Common myeloid progenitor, CD34-positive (primary cell): ENCODE results near the gene YY1.

Source experiments
- CTCF ChIA-PET: fragments of 350-600 bp; sonication (Branson Sonifier 250); formaldehyde crosslinking; loops from one replicate; lab custom pipeline; 2021; ENCODE audit warnings: antibody characterized with exemption; lab: Charles Lee
- POLR2A ChIA-PET: fragments of 350-600 bp; sonication (Branson Sonifier 250); formaldehyde crosslinking; loops from one replicate; lab custom pipeline; 2021; ENCODE audit warnings: antibody characterized with exemption; lab: Charles Lee
- DNase-seq, 3 donors: peaks; one replicate each; pipeline versions ENCODE4 v3.0.0 to v3.0.0-alpha.2; 2013
- H3K27ac ChIP-seq, 2 experiments: 1 replicate in 1 of 2; 2 replicates in 1 of 2; pipeline ENCODE4 v1.7.0; 2013; ENCODE audit warnings: inconsistent platforms in 2 of 2, low read length in 2 of 2, mild to moderate bottlenecking in 2 of 2, low read depth in 1 of 2, moderate library complexity in 1 of 2; ENCODE audit not compliant: severe bottlenecking in 2 of 2, insufficient read depth in 1 of 2, poor library complexity in 1 of 2
- H3K27me3 ChIP-seq, 5 experiments: replicated peaks in 2 of 5; 1 replicate in 3 of 5; 2 replicates in 2 of 5; pipeline versions ENCODE4 v1.6.1 to v1.7.0; 2013; ENCODE audit warnings: low read length in 4 of 5, mild to moderate bottlenecking in 2 of 5, moderate library complexity in 2 of 5, inconsistent platforms in 1 of 5; ENCODE audit not compliant: insufficient read depth in 5 of 5, control insufficient read depth in 4 of 5
- H3K36me3 ChIP-seq, 4 experiments: 1 replicate in 2 of 4; 2 replicates in 2 of 4; pipeline versions ENCODE4 v1.6.1 to v1.7.0; 2013; ENCODE audit warnings: low read length in 3 of 4, control low read depth in 1 of 4, mild to moderate bottlenecking in 1 of 4; ENCODE audit not compliant: control insufficient read depth in 4 of 4, insufficient read depth in 4 of 4
- H3K4me1 ChIP-seq, 4 experiments: 1 replicate in 3 of 4; 2 replicates in 1 of 4; pipeline versions ENCODE4 v1.6.1 to v1.7.1; 2013; ENCODE audit warnings: low read length in 3 of 4, mild to moderate bottlenecking in 3 of 4, control low read depth in 1 of 4, inconsistent platforms in 1 of 4, moderate library complexity in 1 of 4; ENCODE audit not compliant: control insufficient read depth in 4 of 4, insufficient read depth in 4 of 4; ENCODE audit errors: control extremely low read depth in 1 of 4
- H3K4me3 ChIP-seq, 7 experiments: 1 replicate in 4 of 7; 2 replicates in 3 of 7; pipeline versions ENCODE4 v1.5.1 to v1.7.0; 2013; ENCODE audit warnings: mild to moderate bottlenecking in 7 of 7, low read length in 6 of 7, moderate library complexity in 6 of 7, inconsistent platforms in 2 of 7, low read depth in 2 of 7, control low read depth in 1 of 7; ENCODE audit not compliant: insufficient read depth in 4 of 7, control insufficient read depth in 1 of 7; ENCODE audit errors: extremely low read depth in 1 of 7
- H3K9me3 ChIP-seq, 5 experiments: 1 replicate in 4 of 5; 2 replicates in 1 of 5; pipeline versions ENCODE4 v1.6.1 to v1.7.1; 2013; ENCODE audit warnings: low read length in 4 of 5, mild to moderate bottlenecking in 2 of 5, inconsistent platforms in 1 of 5, low read depth in 1 of 5, moderate library complexity in 1 of 5; ENCODE audit not compliant: control insufficient read depth in 4 of 5, insufficient read depth in 2 of 5; ENCODE audit errors: control extremely low read depth in 1 of 5
- WGBS: methylation state at CpG from one replicate; pipeline ENCODE4 v1.1.5; 2013; ENCODE audit not compliant: insufficient coverage; 5-methylcytosine and 5-hydroxymethylcytosine counted together

Gene YY1

GRCh38 chr14:100303925-100304324 is 65.0 kb downstream of the YY1 start:
- no peak for DNase-seq
- Histone ChIP-seq H3K36me3 (peaks cover 0 to 11% (median 2%) of the 10 kb centered on the region in 4 experiments), H3K9me3 (no peaks in the 10 kb centered on the region), H3K27me3 (no peaks in the 10 kb centered on the region), H3K4me3 (peak overlapping the region in 2 of 7 experiments; percentile 88 to 91), H3K4me1 (peaks cover 0 to 49% (median 47%) of the 10 kb centered on the region in 4 experiments), H3K27ac (no peak overlapping the region)
- 79% methylated on average over 3 of the region's 4 CpGs for WGBS
- CTCF ChIA-PET = interaction anchor here (1.0 to 4.8 kb wide), 8 partner anchors 9 to 74 kb away, joined by 3 to 28 read pairs (median 8); a partner anchor contains a TSS
- POLR2A ChIA-PET = no interaction called here

DNA sequence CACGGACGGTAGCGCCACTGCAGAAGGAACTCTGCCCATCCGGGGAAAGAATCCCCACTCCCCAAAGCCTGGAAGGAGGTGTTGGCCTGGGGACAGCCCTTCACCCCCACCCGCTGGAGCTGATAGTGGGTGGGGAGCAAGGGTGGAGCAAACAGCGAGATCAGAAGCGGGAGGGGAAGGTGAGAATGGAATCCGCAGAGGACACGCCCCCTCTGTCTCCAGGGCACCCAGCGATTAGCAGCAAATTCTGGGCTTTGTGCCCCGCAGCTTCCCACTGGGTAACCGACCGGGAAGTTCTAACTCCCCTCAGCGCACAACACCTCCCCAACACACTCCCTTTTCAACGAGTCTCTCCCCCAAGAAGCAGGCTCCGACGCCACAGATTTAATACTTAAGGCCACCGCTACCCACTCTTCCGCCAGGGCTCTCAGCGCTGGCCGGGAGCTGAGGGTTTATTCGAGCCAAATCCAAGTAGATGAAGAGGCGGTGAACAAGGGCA is 65.9 kb downstream of the YY1 start:
- peaks cover 0 to 54% (median 51%) of the 10 kb centered on the region in 4 experiments for H3K4me1 ChIP-seq
- CTCF ChIA-PET = interaction anchor here (3.1 to 4.8 kb wide), 3 partner anchors 11 to 73 kb away, joined by 13 to 28 read pairs (median 20); no protein-coding TSS in a partner anchor
- 6% methylated on average over 18 of the region's 23 CpGs for WGBS
- POLR2A ChIA-PET = interaction anchor here (0.7 kb wide), 1 partner anchor 20 kb away, joined by 3 read pairs; no protein-coding TSS in a partner anchor
- peak in 2 of 3 donors; percentile 57 to 59 for DNase-seq
- no peaks in the 10 kb centered on the region for H3K9me3 ChIP-seq
- no peak overlapping the region for H3K27ac ChIP-seq
- no peaks in the 10 kb centered on the region for H3K27me3 ChIP-seq
- peaks cover 0 to 6% (median 0%) of the 10 kb centered on the region in 4 experiments for H3K36me3 ChIP-seq
- peak overlapping the region; percentile 22 to 91 (median 82) for H3K4me3 ChIP-seq

DNA sequence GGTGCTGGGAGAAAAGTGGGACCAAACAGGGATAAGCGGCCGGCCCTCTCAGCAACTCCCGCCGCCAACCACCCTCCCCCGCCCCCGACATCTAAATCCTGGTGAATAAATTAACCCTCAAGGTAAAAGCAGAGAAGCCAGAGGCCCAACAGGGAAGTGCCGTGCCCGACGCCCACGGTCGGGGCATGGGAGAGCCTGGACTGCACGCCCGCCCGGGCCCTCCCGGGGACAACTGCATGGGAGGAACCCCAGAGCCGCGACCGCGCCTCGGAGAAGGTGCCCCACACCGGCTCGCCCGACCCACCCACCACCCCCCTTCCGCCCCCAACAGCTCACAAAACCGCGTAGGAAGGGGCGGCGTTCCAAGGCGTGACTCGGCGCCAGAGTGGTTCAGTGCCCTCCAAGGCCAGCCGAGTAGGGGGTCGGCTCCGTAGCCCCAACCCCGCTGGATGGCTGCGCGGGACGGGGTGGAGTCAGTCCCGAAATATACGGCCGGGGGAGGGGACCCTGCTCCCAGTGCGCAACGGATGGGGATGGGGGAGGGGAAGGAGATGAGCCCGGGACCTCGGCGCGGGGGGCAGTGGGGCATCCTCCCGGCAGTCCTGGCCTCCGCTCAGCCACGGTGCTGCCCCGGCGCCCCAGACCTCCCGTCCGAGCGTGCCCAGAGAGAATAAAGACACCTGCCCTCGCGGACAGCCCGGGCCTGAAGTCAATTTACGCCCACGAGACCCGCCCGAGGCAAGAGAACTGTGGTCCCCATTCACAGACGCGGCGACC is 66.6 kb downstream of the YY1 start:
- ChIA-PET CTCF (interaction anchor here (3.3 to 4.8 kb wide), 2 partner anchors 12 to 21 kb away, joined by 20 to 28 read pairs; no protein-coding TSS in a partner anchor), POLR2A (interaction anchor here (0.7 kb wide), 1 partner anchor 21 kb away, joined by 3 read pairs; no protein-coding TSS in a partner anchor)
- Histone ChIP-seq H3K36me3 (peaks cover 0 to 6% (median 0%) of the 10 kb centered on the region in 4 experiments), H3K4me3 (peak overlapping the region; percentile 76 to 91 (median 83)), H3K9me3 (no peaks in the 10 kb centered on the region), H3K4me1 (peaks cover 0 to 54% (median 51%) of the 10 kb centered on the region in 4 experiments), H3K27me3 (no peaks in the 10 kb centered on the region), H3K27ac (peak overlapping the region; percentile 15 to 74)
- DNase-seq = peak; percentile 58 to 90 (median 89)
- under 1% methylated on average over 36 of the region's 65 CpGs for WGBS

DNA sequence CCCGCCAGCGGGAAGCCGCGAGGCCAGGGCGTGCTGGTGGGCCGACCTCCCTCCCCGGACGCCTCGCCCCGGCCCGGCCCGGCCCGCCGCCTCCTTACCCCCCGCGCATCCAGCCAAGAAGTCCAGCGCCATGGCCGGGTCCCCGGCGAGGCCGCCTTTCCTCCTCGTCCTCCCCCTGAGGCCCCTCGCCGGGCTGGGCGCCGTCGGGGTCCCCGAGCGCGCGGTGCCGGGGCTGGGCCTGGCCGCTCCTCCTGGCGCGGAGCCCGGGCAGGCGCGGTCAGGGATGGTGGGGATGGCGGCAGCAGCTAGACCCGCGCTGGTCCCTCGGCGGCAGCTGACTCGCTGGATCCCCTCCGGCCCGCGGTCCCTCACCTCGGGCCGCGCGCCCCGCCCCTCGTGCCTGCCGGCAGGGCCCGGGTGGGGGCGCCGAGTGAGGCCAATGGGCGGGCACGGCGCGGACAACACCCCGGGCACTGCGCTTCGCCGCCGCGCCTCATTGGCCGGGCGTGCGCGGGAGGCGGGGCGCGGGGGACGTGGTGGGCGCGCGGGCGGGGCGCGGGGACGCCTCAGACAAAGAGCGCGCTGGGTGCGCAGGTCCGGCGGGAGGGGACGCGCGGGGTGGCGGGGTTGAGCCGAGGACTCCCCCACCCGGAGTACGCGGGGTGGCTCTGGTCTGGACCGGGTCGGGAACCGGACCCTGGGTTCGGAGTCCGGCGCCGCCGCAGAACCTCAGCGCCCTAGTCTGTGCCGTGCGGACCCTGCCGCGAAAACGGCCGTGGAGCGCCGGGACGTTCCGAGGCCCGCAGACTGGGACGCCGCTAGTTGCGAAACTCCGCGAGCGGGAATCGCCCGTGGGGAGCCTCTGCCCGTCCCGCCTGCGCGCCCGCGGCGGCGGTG is 67.4 kb downstream of the YY1 start, which contains the start of gene SLC25A29:
Gene SLC25A29 (minus strand): TSS at position 344 of the 897 bp plus-strand sequence. CDS start 212 bp downstream, at position 132.
- H3K4me1 ChIP-seq = peaks cover 0 to 62% (median 56%) of the 10 kb centered on the region in 4 experiments
- peaks cover 0 to 6% (median 0%) of the 10 kb centered on the region in 4 experiments for H3K36me3 ChIP-seq
- no peaks in the 10 kb centered on the region for H3K9me3 ChIP-seq
- CTCF ChIA-PET = interaction anchor here (1.1 to 4.8 kb wide), 3 partner anchors 8 to 22 kb away, joined by 3 to 28 read pairs (median 3); no protein-coding TSS in a partner anchor
- H3K4me3 ChIP-seq = peak within 1 kb of the TSS; percentile 76 to 91 (median 83)
- no peaks in the 10 kb centered on the region for H3K27me3 ChIP-seq
- under 1% methylated on average over 92 of the region's 131 CpGs for WGBS
- peak; percentile 77 to 90 (median 86) for DNase-seq
- peak within 1 kb of the TSS; percentile 15 to 74 for H3K27ac ChIP-seq
- POLR2A ChIA-PET = interaction anchor here (1.3 kb wide), 1 partner anchor 9 kb away, joined by 4 read pairs; no protein-coding TSS in a partner anchor

DNA sequence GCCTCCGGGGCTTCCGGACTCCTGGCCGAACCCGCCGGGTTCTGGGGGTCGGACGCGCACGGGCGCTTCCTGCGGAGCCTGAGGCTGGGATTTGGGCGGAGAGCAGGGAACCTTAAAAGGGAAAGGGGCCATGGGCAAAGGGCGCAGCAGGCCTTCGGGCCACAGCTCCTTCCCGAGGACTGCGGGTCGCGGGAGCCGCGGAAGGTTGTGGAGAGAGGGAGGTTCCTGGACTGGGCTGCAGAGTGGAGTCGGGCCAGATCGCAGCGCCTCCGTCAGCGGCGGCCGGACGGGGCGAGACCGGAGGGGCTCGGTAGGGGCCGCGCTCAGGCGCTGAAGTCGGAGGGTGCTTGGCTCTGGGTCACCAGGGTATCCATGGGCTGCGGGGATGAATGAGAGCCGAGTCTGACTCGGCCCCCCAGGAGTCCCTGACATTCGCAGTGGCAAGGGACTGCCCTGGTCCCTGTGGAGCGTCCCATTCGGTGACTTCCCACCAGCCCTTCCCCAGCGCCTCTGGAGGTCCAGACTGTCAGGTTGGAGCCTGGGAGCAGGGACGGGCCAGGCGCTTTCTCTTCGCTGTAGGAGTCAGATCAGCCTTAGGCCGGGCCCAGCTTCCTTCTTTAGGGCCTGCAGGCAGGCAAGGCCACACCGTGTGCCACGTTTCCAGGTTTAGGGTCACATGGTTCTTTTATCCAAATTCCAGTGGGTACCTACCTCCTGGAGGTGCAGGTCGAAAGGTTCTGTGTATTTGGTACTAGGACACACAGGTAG is 68.2 kb downstream of the YY1 start:
- Histone ChIP-seq H3K4me1 (peaks cover 0 to 70% (median 64%) of the 10 kb centered on the region in 4 experiments), H3K27ac (peak overlapping the region in 1 of 2 experiments; percentile 64), H3K27me3 (no peaks in the 10 kb centered on the region), H3K36me3 (peaks cover 0 to 6% (median 0%) of the 10 kb centered on the region in 4 experiments), H3K4me3 (peak overlapping the region; percentile 76 to 91 (median 83)), H3K9me3 (no peaks in the 10 kb centered on the region)
- POLR2A ChIA-PET = interaction anchor here (1.3 kb wide), 1 partner anchor 10 kb away, joined by 4 read pairs; no protein-coding TSS in a partner anchor
- peak in 1 of 3 donors; percentile 46 for DNase-seq
- whole genome bisulfite sequencing = 4% methylated on average over 49 of the region's 49 CpGs
- CTCF ChIA-PET = interaction anchor here (1.1 to 2.3 kb wide), 6 partner anchors 9 to 84 kb away, joined by 3 to 10 read pairs (median 3); no protein-coding TSS in a partner anchor
